Measurements from ENCODE around the gene VDR.
"Not testable (repeated sequence)": the region's sequence is repeated elsewhere in the genome, so short reads cannot be mapped to it uniquely, and the experiment has no call there.

VDR gene

GRCh38 chr12:47814539-47815170, 90.1 kb downstream of the VDR start:
- H3K4me3 ChIP-seq (ENCODE audit: insufficient read length, low read depth): no peak overlapping the region
- TF ChIP-seq ZNF274 (IDR thresholded peaks at IDR 0.05; ENCODE audit: low read depth, low read length) (no peak), YY1 (IDR thresholded peaks at IDR 0.05; ENCODE audit: insufficient read depth, insufficient read length) (no peak), SUZ12 (IDR thresholded peaks at IDR 0.05; ENCODE audit: extremely low read depth, insufficient read depth, insufficient read length) (no peak)
- peaks cover 45% of the 10 kb centered on the region for H3K4me1 ChIP-seq (ENCODE audit: insufficient read depth, insufficient read length)
- no peak for DNase-seq (ENCODE audit: low read depth, low spot score)
- no peaks in the 10 kb centered on the region for H3K9me3 ChIP-seq (ENCODE audit: insufficient read depth, low read length)
- peak overlapping the region; percentile 72 for H3K9ac ChIP-seq (ENCODE audit: insufficient read length, low read depth)
- H3K27me3 ChIP-seq (ENCODE audit: insufficient read depth, insufficient read length): no peaks in the 10 kb centered on the region
- peaks cover 46% of the 10 kb centered on the region for H3K36me3 ChIP-seq (ENCODE audit: insufficient read depth, insufficient read length, low read length)

- Histone ChIP-seq H3K4me1 (ENCODE audit: insufficient read depth, insufficient read length) (peaks cover 50% of the 10 kb centered on the region), H3K9ac (ENCODE audit: insufficient read length, low read depth) (peak overlapping the region; percentile 72), H3K27me3 (ENCODE audit: insufficient read depth, insufficient read length) (no peaks in the 10 kb centered on the region), H3K36me3 (ENCODE audit: insufficient read depth, insufficient read length, low read length) (peaks cover 48% of the 10 kb centered on the region), H3K4me3 (ENCODE audit: insufficient read length, low read depth) (peak overlapping the region; percentile 34), H3K9me3 (ENCODE audit: insufficient read depth, low read length) (no peaks in the 10 kb centered on the region)
- TF ChIP-seq SUZ12 (IDR thresholded peaks at IDR 0.05; ENCODE audit: extremely low read depth, insufficient read depth, insufficient read length): no peak
- TF ChIP-seq YY1 (IDR thresholded peaks at IDR 0.05; ENCODE audit: insufficient read depth, insufficient read length): peak; percentile 50
- DNase-seq (ENCODE audit: low read depth, low spot score): no peak
Measured at GRCh38 chr12:47813511-47814196, 91.1 kb downstream of the VDR start.

GRCh38 chr12:47812797-47813510, 91.8 kb downstream of the VDR start:
- Histone ChIP-seq H3K4me3 (ENCODE audit: insufficient read length, low read depth) (peak overlapping the region; percentile 34), H3K9me3 (ENCODE audit: insufficient read depth, low read length) (no peaks in the 10 kb centered on the region), H3K27me3 (ENCODE audit: insufficient read depth, insufficient read length) (no peaks in the 10 kb centered on the region), H3K36me3 (ENCODE audit: insufficient read depth, insufficient read length, low read length) (peaks cover 43% of the 10 kb centered on the region), H3K9ac (ENCODE audit: insufficient read length, low read depth) (peak overlapping the region; percentile 74), H3K4me1 (ENCODE audit: insufficient read depth, insufficient read length) (peaks cover 49% of the 10 kb centered on the region)
- DNase-seq (ENCODE audit: low read depth, low spot score): peak; percentile 89
- TF ChIP-seq ZNF274 (IDR thresholded peaks at IDR 0.05; ENCODE audit: low read depth, low read length) (no peak), SUZ12 (IDR thresholded peaks at IDR 0.05; ENCODE audit: extremely low read depth, insufficient read depth, insufficient read length) (no peak), YY1 (IDR thresholded peaks at IDR 0.05; ENCODE audit: insufficient read depth, insufficient read length) (no peak)

GRCh38 chr12:47811581-47812484, 93.0 kb downstream of the VDR start:
- Histone ChIP-seq H3K9ac (ENCODE audit: insufficient read length, low read depth) (peak overlapping the region; percentile 74), H3K4me1 (ENCODE audit: insufficient read depth, insufficient read length) (peaks cover 49% of the 10 kb centered on the region), H3K9me3 (ENCODE audit: insufficient read depth, low read length) (no peaks in the 10 kb centered on the region), H3K4me3 (ENCODE audit: insufficient read length, low read depth) (no peak overlapping the region), H3K27me3 (ENCODE audit: insufficient read depth, insufficient read length) (no peaks in the 10 kb centered on the region), H3K36me3 (ENCODE audit: insufficient read depth, insufficient read length, low read length) (peaks cover 36% of the 10 kb centered on the region)
- TF ChIP-seq YY1 (IDR thresholded peaks at IDR 0.05; ENCODE audit: insufficient read depth, insufficient read length) (no peak), ZNF274 (IDR thresholded peaks at IDR 0.05; ENCODE audit: low read depth, low read length) (no peak), SUZ12 (IDR thresholded peaks at IDR 0.05; ENCODE audit: extremely low read depth, insufficient read depth, insufficient read length) (no peak)
- DNase-seq (ENCODE audit: low read depth, low spot score): no peak

- H3K9me3 ChIP-seq (ENCODE audit: insufficient read depth, low read length): no peaks in the 10 kb centered on the region
- peaks cover 44% of the 10 kb centered on the region for H3K4me1 ChIP-seq (ENCODE audit: insufficient read depth, insufficient read length)
- H3K27me3 ChIP-seq (ENCODE audit: insufficient read depth, insufficient read length): no peaks in the 10 kb centered on the region
- H3K36me3 ChIP-seq (ENCODE audit: insufficient read depth, insufficient read length, low read length): peaks cover 40% of the 10 kb centered on the region
- H3K9ac ChIP-seq (ENCODE audit: insufficient read length, low read depth): no peak overlapping the region
- no peak for DNase-seq (ENCODE audit: low read depth, low spot score)
- H3K4me3 ChIP-seq (ENCODE audit: insufficient read length, low read depth): no peak overlapping the region
- TF ChIP-seq YY1 (IDR thresholded peaks at IDR 0.05; ENCODE audit: insufficient read depth, insufficient read length) (no peak), ZNF274 (IDR thresholded peaks at IDR 0.05; ENCODE audit: low read depth, low read length) (no peak), SUZ12 (IDR thresholded peaks at IDR 0.05; ENCODE audit: extremely low read depth, insufficient read depth, insufficient read length) (no peak)
Measured at GRCh38 chr12:47811072-47811396, 93.8 kb downstream of the VDR start.

GRCh38 chr12:47809518-47809917, 95.3 kb downstream of the VDR start:
- not testable (repeated sequence) for DNase-seq (ENCODE audit: low read depth, low spot score); H3K9me3 ChIP-seq (ENCODE audit: insufficient read depth, low read length); H3K4me3 ChIP-seq (ENCODE audit: insufficient read length, low read depth); H3K9ac ChIP-seq (ENCODE audit: insufficient read length, low read depth); H3K27me3 ChIP-seq (ENCODE audit: insufficient read depth, insufficient read length)
- Histone ChIP-seq H3K36me3 (ENCODE audit: insufficient read depth, insufficient read length, low read length) (peaks cover 44% of the 10 kb centered on the region), H3K4me1 (ENCODE audit: insufficient read depth, insufficient read length) (peaks cover 38% of the 10 kb centered on the region)

Data from NT2/D1 (cell line).